ENCODE measurements around the gene SLC45A1. TPM values are rescaled to one million over a fixed set of nuclear protein-coding genes. Genes with fewer than 3 reads are reported as not detected.

The SLC45A1 gene
- total RNA-seq, 3 donors from 2014 or later: 0.73 to 3.6 (median 1.9) TPM

- intact Hi-C loops (cut with DNase I; ENCODE audit: low total_unique reads): no loop called here
- H3K4me3 ChIP-seq: no peak overlapping the region
These were observed 15.6 kb upstream of the SLC45A1 start for GRCh38 chr1:8302081-8302956.

GRCh38 chr1:8303141-8303540 is 14.8 kb upstream of the SLC45A1 start:
- intact Hi-C loops (cut with DNase I; ENCODE audit: low total_unique reads): no loop called here
- no peak overlapping the region for H3K27ac ChIP-seq
- no peak for DNase-seq (ENCODE audit: low spot score in 2 of 2)
- TF ChIP-seq CTCF (IDR thresholded peaks at IDR 0.05) (no peak), POLR2AphosphoS5 (IDR thresholded peaks at IDR 0.05) (no peak), POLR2A (IDR thresholded peaks at IDR 0.05) (no peak)
- no peaks in the 10 kb centered on the region for H3K27me3 ChIP-seq
- no peaks in the 10 kb centered on the region for H3K36me3 ChIP-seq
- no peaks in the 10 kb centered on the region for H3K9me3 ChIP-seq
- H3K4me1 ChIP-seq: no peaks in the 10 kb centered on the region
- H3K4me3 ChIP-seq: no peak overlapping the region

More at GRCh38 chr1:8302081-8302956, 15.6 kb upstream of the SLC45A1 start:
- H3K27ac ChIP-seq: no peak overlapping the region
- H3K27me3 ChIP-seq: no peaks in the 10 kb centered on the region
- no peak for TF ChIP-seq POLR2AphosphoS5 (IDR thresholded peaks at IDR 0.05)
- no peak for TF ChIP-seq CTCF (IDR thresholded peaks at IDR 0.05)
- TF ChIP-seq POLR2A (IDR thresholded peaks at IDR 0.05): no peak
- no peaks in the 10 kb centered on the region for H3K36me3 ChIP-seq
- H3K9me3 ChIP-seq: no peaks in the 10 kb centered on the region
- no peaks in the 10 kb centered on the region for H3K4me1 ChIP-seq
- no peak for DNase-seq (ENCODE audit: low spot score in 2 of 2)

- no peak for DNase-seq (ENCODE audit: low spot score in 2 of 2)
- intact Hi-C loops (cut with DNase I; ENCODE audit: low total_unique reads): no loop called here
- Histone ChIP-seq H3K27ac (no peak overlapping the region), H3K9me3 (no peaks in the 10 kb centered on the region), H3K4me3 (no peak overlapping the region), H3K36me3 (no peaks in the 10 kb centered on the region), H3K4me1 (no peaks in the 10 kb centered on the region), H3K27me3 (no peaks in the 10 kb centered on the region)
- no peak for TF ChIP-seq POLR2AphosphoS5 (IDR thresholded peaks at IDR 0.05)
- no peak for TF ChIP-seq POLR2A (IDR thresholded peaks at IDR 0.05)
- no peak for TF ChIP-seq CTCF (IDR thresholded peaks at IDR 0.05)
These were observed 14.0 kb upstream of the SLC45A1 start for GRCh38 chr1:8303876-8304275.

- no peak for DNase-seq (ENCODE audit: low spot score in 2 of 2)
- TF ChIP-seq POLR2AphosphoS5 (IDR thresholded peaks at IDR 0.05) (no peak), POLR2A (IDR thresholded peaks at IDR 0.05) (no peak)
- no peaks in the 10 kb centered on the region for H3K4me1 ChIP-seq
- no peaks in the 10 kb centered on the region for H3K27me3 ChIP-seq
- intact Hi-C loops (cut with DNase I; ENCODE audit: low total_unique reads): no loop called here
- no peaks in the 10 kb centered on the region for H3K9me3 ChIP-seq
- H3K4me3 ChIP-seq: no peak overlapping the region
- H3K27ac ChIP-seq: no peak overlapping the region
- no peaks in the 10 kb centered on the region for H3K36me3 ChIP-seq
These were observed 10.3 kb upstream of the SLC45A1 start for GRCh38 chr1:8307628-8308027.

DNA sequence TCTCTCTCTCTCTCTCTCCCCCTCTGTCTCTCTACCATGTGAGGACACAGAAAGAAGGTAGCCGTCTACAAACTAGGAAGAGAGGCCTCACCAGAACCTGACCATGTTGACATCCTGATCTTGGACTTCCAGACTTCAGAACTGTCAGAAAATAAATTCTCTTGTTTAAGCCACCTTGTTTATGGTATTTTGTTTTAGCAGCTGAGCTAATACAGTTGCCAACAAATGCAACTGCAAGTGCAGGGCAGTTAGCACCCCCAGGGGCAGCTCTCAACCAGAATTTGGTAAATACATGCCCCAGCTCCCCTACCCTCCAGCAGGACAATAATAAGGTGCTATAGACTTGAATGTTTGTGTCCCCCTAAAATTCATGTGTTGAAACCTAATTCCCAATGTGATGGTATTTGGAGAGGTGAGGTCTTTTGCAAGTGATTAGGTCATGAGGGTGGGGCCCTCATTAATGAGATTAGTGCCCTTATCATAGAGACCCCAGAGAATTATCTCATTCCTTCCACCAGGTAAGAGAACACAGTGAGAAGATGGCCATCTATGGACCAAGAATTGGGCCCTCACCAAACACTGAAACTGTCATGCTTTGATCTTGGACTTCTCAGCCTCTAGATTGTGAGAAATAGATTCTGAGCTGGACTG is 6.7 kb upstream of the SLC45A1 start:
- intact Hi-C loops (cut with DNase I; ENCODE audit: low total_unique reads): loop anchor here (5.0 to 10.0 kb wide), 2 partner anchors 294 to 326 kb away; no protein-coding TSS in a partner anchor
- Histone ChIP-seq H3K36me3 (no peaks in the 10 kb centered on the region), H3K4me1 (no peaks in the 10 kb centered on the region), H3K9me3 (no peaks in the 10 kb centered on the region), H3K4me3 (no peak overlapping the region), H3K27ac (peak overlapping the region in 1 of 2 donors; percentile 20), H3K27me3 (no peaks in the 10 kb centered on the region)
- DNase-seq (ENCODE audit: low spot score in 2 of 2): no peak
- no peak for TF ChIP-seq POLR2A (IDR thresholded peaks at IDR 0.05)
- TF ChIP-seq POLR2AphosphoS5 (IDR thresholded peaks at IDR 0.05): no peak
- no peak for TF ChIP-seq CTCF (IDR thresholded peaks at IDR 0.05)
